ENCODE measurements around the gene CPOX. TPM values are rescaled to one million over a fixed set of nuclear protein-coding genes. Genes with fewer than 3 reads are reported as not detected.
A peak's percentile ranks its signal among the peaks of the same experiment; 100 is the strongest.
"Not testable (repeated sequence)": the region's sequence is repeated elsewhere in the genome, so short reads cannot be mapped to it uniquely, and the experiment has no call there.

The CPOX gene
- total RNA-seq, 2 experiments from 2014 or later = 71.6 to 88.5 TPM

- Mint-ChIP-seq H3K27ac (peak overlapping the region; percentile 83), H3K9me3 (ENCODE audit: low read depth) (peaks cover 4% of the 10 kb centered on the region), H3K27me3 (no peaks in the 10 kb centered on the region), H3K4me1 (peaks cover 82% of the 10 kb centered on the region), H3K36me3 (peaks cover 24% of the 10 kb centered on the region), H3K4me3 (no peak overlapping the region)
- DNase-seq = no peak
- no peak for ATAC-seq
- CTCF ChIA-PET = interaction anchor here (0.6 to 1.6 kb wide), 6 partner anchors 10 to 236 kb away, joined by 3 to 5 read pairs (median 3); partner anchors contain the start of gene CLDND1
Measured at GRCh38 chr3:98565843-98566242, 27.6 kb downstream of the CPOX start.

- peak; percentile 21 for ATAC-seq
- Mint-ChIP-seq H3K4me1 (peaks cover 83% of the 10 kb centered on the region), H3K9me3 (ENCODE audit: low read depth) (peaks cover 4% of the 10 kb centered on the region), H3K27ac (peak overlapping the region; percentile 83), H3K27me3 (no peaks in the 10 kb centered on the region), H3K36me3 (peaks cover 23% of the 10 kb centered on the region), H3K4me3 (peak overlapping the region; percentile 36)
- CTCF ChIA-PET = interaction anchor here (0.6 to 2.5 kb wide), 11 partner anchors 8 to 235 kb away, joined by 3 to 6 read pairs (median 3); partner anchors contain the start of gene CPOX
- DNase-seq = no peak
Measured at GRCh38 chr3:98565237-98565643, 28.2 kb downstream of the CPOX start.

GRCh38 chr3:98564282-98565005, 29.0 kb downstream of the CPOX start:
- H3K4me1 Mint-ChIP-seq = peaks cover 88% of the 10 kb centered on the region
- CTCF ChIA-PET = interaction anchor here (0.7 to 2.5 kb wide), 15 partner anchors 8 to 41 kb away, joined by 3 to 10 read pairs (median 5); partner anchors contain the start of genes CLDND1 and CPOX
- peak overlapping the region; percentile 95 for H3K27ac Mint-ChIP-seq
- H3K27me3 Mint-ChIP-seq = no peaks in the 10 kb centered on the region
- DNase-seq = no peak
- H3K9me3 Mint-ChIP-seq (ENCODE audit: low read depth) = peaks cover 4% of the 10 kb centered on the region
- peaks cover 24% of the 10 kb centered on the region for H3K36me3 Mint-ChIP-seq
- peak overlapping the region; percentile 40 for H3K4me3 Mint-ChIP-seq
- ATAC-seq = peak; percentile 43

GRCh38 chr3:98563661-98564281, 29.6 kb downstream of the CPOX start:
- peaks cover 26% of the 10 kb centered on the region for H3K36me3 Mint-ChIP-seq
- peaks cover 2% of the 10 kb centered on the region for H3K9me3 Mint-ChIP-seq (ENCODE audit: low read depth)
- peaks cover 88% of the 10 kb centered on the region for H3K4me1 Mint-ChIP-seq
- peak overlapping the region; percentile 40 for H3K4me3 Mint-ChIP-seq
- no peaks in the 10 kb centered on the region for H3K27me3 Mint-ChIP-seq
- CTCF ChIA-PET = interaction anchor here (0.6 to 2.5 kb wide), 12 partner anchors 9 to 42 kb away, joined by 3 to 10 read pairs (median 5); partner anchors contain the start of gene CLDND1
- no peak for DNase-seq
- H3K27ac Mint-ChIP-seq = peak overlapping the region; percentile 95
- ATAC-seq = peak; percentile 9

- peaks cover 25% of the 10 kb centered on the region for H3K36me3 Mint-ChIP-seq
- H3K4me1 Mint-ChIP-seq = peaks cover 92% of the 10 kb centered on the region
- no peaks in the 10 kb centered on the region for H3K9me3 Mint-ChIP-seq (ENCODE audit: low read depth)
- peak overlapping the region; percentile 84 for H3K27ac Mint-ChIP-seq
- no peaks in the 10 kb centered on the region for H3K27me3 Mint-ChIP-seq
- ATAC-seq (peak; percentile 41), DNase-seq (no peak)
- H3K4me3 Mint-ChIP-seq = no peak overlapping the region
- CTCF ChIA-PET = interaction anchor here (0.9 to 2.4 kb wide), 6 partner anchors 8 to 55 kb away, joined by 3 to 10 read pairs (median 6); no protein-coding TSS in a partner anchor
Measured at GRCh38 chr3:98561727-98562521, 31.5 kb downstream of the CPOX start.

- Mint-ChIP-seq H3K4me1 (peaks cover 91% of the 10 kb centered on the region), H3K27me3 (no peaks in the 10 kb centered on the region), H3K9me3 (ENCODE audit: low read depth) (no peaks in the 10 kb centered on the region), H3K27ac (peak overlapping the region; percentile 75), H3K4me3 (peak overlapping the region; percentile 23), H3K36me3 (peaks cover 22% of the 10 kb centered on the region)
- no peak for DNase-seq
- CTCF ChIA-PET = no interaction called here
- ATAC-seq = no peak
Measured at GRCh38 chr3:98560911-98561310, 32.5 kb downstream of the CPOX start.

GRCh38 chr3:98559769-98560168, 33.6 kb downstream of the CPOX start:
- H3K27me3 Mint-ChIP-seq; CTCF ChIA-PET; DNase-seq; ATAC-seq; H3K4me3 Mint-ChIP-seq; H3K9me3 Mint-ChIP-seq (ENCODE audit: low read depth): not testable (repeated sequence)
- peaks cover 27% of the 10 kb centered on the region for H3K36me3 Mint-ChIP-seq
- peak overlapping the region; percentile 98 for H3K27ac Mint-ChIP-seq
- peaks cover 87% of the 10 kb centered on the region for H3K4me1 Mint-ChIP-seq

- CTCF ChIA-PET = interaction anchor here (0.9 to 4.0 kb wide), 8 partner anchors 14 to 35 kb away, joined by 3 to 16 read pairs (median 4); partner anchors contain the start of genes CLDND1 and CPOX
- H3K27me3 Mint-ChIP-seq = no peaks in the 10 kb centered on the region
- no peaks in the 10 kb centered on the region for H3K9me3 Mint-ChIP-seq (ENCODE audit: low read depth)
- H3K36me3 Mint-ChIP-seq = peaks cover 31% of the 10 kb centered on the region
- peak overlapping the region; percentile 98 for H3K27ac Mint-ChIP-seq
- peak overlapping the region; percentile 41 for H3K4me3 Mint-ChIP-seq
- ATAC-seq (no peak), DNase-seq (no peak)
- peaks cover 82% of the 10 kb centered on the region for H3K4me1 Mint-ChIP-seq
Measured at GRCh38 chr3:98558100-98558827, 35.1 kb downstream of the CPOX start.

GRCh38 chr3:98557324-98558010, 35.9 kb downstream of the CPOX start:
- CTCF ChIA-PET = interaction anchor here (1.0 to 4.0 kb wide), 8 partner anchors 11 to 45 kb away, joined by 3 to 16 read pairs (median 9); partner anchors contain the start of gene CPOX
- H3K9me3 Mint-ChIP-seq (ENCODE audit: low read depth) = no peaks in the 10 kb centered on the region

GRCh38 chr3:98556164-98557130, 37.0 kb downstream of the CPOX start:
- Mint-ChIP-seq H3K9me3 (ENCODE audit: low read depth) (no peaks in the 10 kb centered on the region), H3K27me3 (no peaks in the 10 kb centered on the region), H3K4me3 (peak overlapping the region; percentile 78), H3K27ac (peak overlapping the region; percentile 98), H3K4me1 (peaks cover 84% of the 10 kb centered on the region), H3K36me3 (peaks cover 47% of the 10 kb centered on the region)
- CTCF ChIA-PET = interaction anchor here (1.0 to 4.0 kb wide), 9 partner anchors 9 to 46 kb away, joined by 3 to 16 read pairs (median 4); partner anchors contain the start of genes CLDND1 and CPOX
- DNase-seq (peak; percentile 95), ATAC-seq (peak; percentile 77)

More at GRCh38 chr3:98557324-98558010, 35.9 kb downstream of the CPOX start:
- ATAC-seq (peak; percentile 57), DNase-seq (peak; percentile 80)
- Mint-ChIP-seq H3K36me3 (peaks cover 37% of the 10 kb centered on the region), H3K4me1 (peaks cover 82% of the 10 kb centered on the region), H3K27ac (peak overlapping the region; percentile 98), H3K27me3 (no peaks in the 10 kb centered on the region), H3K4me3 (peak overlapping the region; percentile 78)

GRCh38 chr3:98555025-98555379, 38.4 kb downstream of the CPOX start:
- Mint-ChIP-seq H3K27ac (peak overlapping the region; percentile 98), H3K27me3 (no peaks in the 10 kb centered on the region), H3K36me3 (peaks cover 52% of the 10 kb centered on the region), H3K4me1 (peaks cover 87% of the 10 kb centered on the region), H3K4me3 (peak overlapping the region; percentile 78), H3K9me3 (ENCODE audit: low read depth) (no peaks in the 10 kb centered on the region)
- DNase-seq (no peak), ATAC-seq (no peak)
- CTCF ChIA-PET = interaction anchor here (0.7 to 3.3 kb wide), 8 partner anchors 9 to 38 kb away, joined by 3 to 14 read pairs (median 3); partner anchors contain the start of genes CLDND1 and CPOX

All from activated CD8-positive, alpha-beta memory T cell treated with anti-CD3 and anti-CD28 coated beads, Interleukin-2, amount 10 ng/mL, durations not matched to agents 7 days and 5 days (primary cell).